ENCODE measurements around the gene PCK2. TPM values are rescaled to one million over a fixed set of nuclear protein-coding genes. Genes with fewer than 3 reads are reported as not detected.

PCK2 gene
- total RNA-seq, 1 experiment from 2014 or later = 48.9 TPM

GRCh38 chr14:24080888-24081738 lies 13.0 kb upstream of the PCK2 start:
- Histone ChIP-seq H3K4me1 (ENCODE audit: insufficient read depth, low read length) (peaks cover 5% of the 10 kb centered on the region; the same call in 1 of the 2 replicates), H3T11ph (ENCODE audit: low read length) (no peak overlapping the region), H2BK5ac (ENCODE audit: insufficient read length, low read length) (no peak overlapping the region), H2BK120ac (ENCODE audit: low read depth, low read length, poor library complexity, severe bottlenecking) (no peak overlapping the region), H3K23ac (ENCODE audit: insufficient read length, low read depth, low read length) (no peak overlapping the region), H3K18ac (ENCODE audit: insufficient read length, low read depth, low read length) (no peak overlapping the region), H2BK15ac (ENCODE audit: low read depth, low read length) (no peak overlapping the region), H3K14ac (ENCODE audit: insufficient read depth, low read length) (peak overlapping the region; percentile 16; the same call in 1 of the 2 replicates), H2AFZ (ENCODE audit: low read length) (no peak overlapping the region), H3K79me1 (ENCODE audit: insufficient read depth, low read depth, low read length, poor library complexity, severe bottlenecking) (no peaks in the 10 kb centered on the region), H3K56ac (ENCODE audit: insufficient read length, low read depth, low read length) (no peak overlapping the region), H2BK12ac (ENCODE audit: insufficient read length, low read depth, low read length) (no peak overlapping the region), H3K27me3 (ENCODE audit: insufficient read depth, low read length) (no peaks in the 10 kb centered on the region; the same call in 1 of the 2 replicates), H3K4me2 (ENCODE audit: insufficient read depth, insufficient read length, low read length) (peak overlapping the region; percentile 50), H2BK20ac (ENCODE audit: low read depth, low read length, poor library complexity, severe bottlenecking) (no peak overlapping the region), H3K79me2 (ENCODE audit: insufficient read depth, low read length) (no peaks in the 10 kb centered on the region), H4K91ac (ENCODE audit: insufficient read length, low read depth, low read length) (no peak overlapping the region), H3K9me3 (ENCODE audit: control insufficient read depth, low read depth, low read length) (no peaks in the 10 kb centered on the region), H3K9ac (ENCODE audit: extremely low read depth, insufficient read length, low read length) (no peak overlapping the region), H4K8ac (replicated peaks; ENCODE audit: insufficient read length, low read depth, low read length) (no peak overlapping the region), H4K5ac (ENCODE audit: insufficient read length, low read depth, low read length) (no peak overlapping the region), H4K20me1 (ENCODE audit: control insufficient read depth, insufficient read depth, insufficient read length) (no peaks in the 10 kb centered on the region), H3K4ac (ENCODE audit: low read depth, low read length) (no peak overlapping the region), H3K27ac (ENCODE audit: insufficient read length, low read depth, low read length) (no peak overlapping the region), H2AK5ac (ENCODE audit: insufficient read length, low read length) (no peak overlapping the region), H3K23me2 (ENCODE audit: insufficient read length, low read depth, low read length, poor library complexity, severe bottlenecking) (peaks cover 4% of the 10 kb centered on the region)
- WGBS (ENCODE audit: extremely low coverage, insufficient read length, low lambda C conversion rate) = no CpG with 5 or more reads among the region's 74 CpGs
- Mint-ChIP-seq H3K4me1 (peaks cover 33 to 42% of the 10 kb centered on the region in 2 experiments), H3K27ac (peak overlapping the region in 1 of 3 experiments; percentile 57; a peak in 1 of 7 replicates), H3K27me3 (ENCODE audit: low read depth) (peaks cover 32% of the 10 kb centered on the region), H3K9me3 (no peaks in the 10 kb centered on the region), H3K4me3 (peak overlapping the region; percentile 74 to 84), H3K36me3 (ENCODE audit: insufficient read depth in 1 of 3, low read depth in 3 of 3) (no peaks in the 10 kb centered on the region; a peak in 1 of 7 replicates)
- TF ChIP-seq CTCF (conservative IDR thresholded peaks at IDR 0.05) = no peak
- DNase-seq = peak; percentile 79

Measured in H9 (cell line).